ENCODE data around the gene PDILT.

Gene PDILT

GRCh38 chr16:20393801-20394577 is 10.5 kb downstream of the PDILT start:
- Histone ChIP-seq H3K9me3 (ENCODE audit: control insufficient read depth, insufficient read depth, low read depth, low read length) (no peaks in the 10 kb centered on the region), H3K4me1 (ENCODE audit: control insufficient read depth, insufficient read depth, low read length) (no peaks in the 10 kb centered on the region), H3K4me3 (ENCODE audit: low read depth, low read length) (no peak overlapping the region), H3K27ac (ENCODE audit: extremely low read depth, low read depth, low read length) (no peak overlapping the region), H3K36me3 (ENCODE audit: control insufficient read depth in 2 of 2, insufficient read depth in 1 of 2, low read length in 2 of 2) (no peaks in the 10 kb centered on the region)
- no peak for TF ChIP-seq ZNF248 (tag by site-specific recombination; IDR thresholded peaks at IDR 0.05)
- ChIA-PET CTCF (interaction anchor here (0.6 to 2.6 kb wide), 3 partner anchors 9 to 317 kb away, joined by 3 to 19 read pairs (median 3); no protein-coding TSS in a partner anchor), POLR2A (no interaction called here)

DNA sequence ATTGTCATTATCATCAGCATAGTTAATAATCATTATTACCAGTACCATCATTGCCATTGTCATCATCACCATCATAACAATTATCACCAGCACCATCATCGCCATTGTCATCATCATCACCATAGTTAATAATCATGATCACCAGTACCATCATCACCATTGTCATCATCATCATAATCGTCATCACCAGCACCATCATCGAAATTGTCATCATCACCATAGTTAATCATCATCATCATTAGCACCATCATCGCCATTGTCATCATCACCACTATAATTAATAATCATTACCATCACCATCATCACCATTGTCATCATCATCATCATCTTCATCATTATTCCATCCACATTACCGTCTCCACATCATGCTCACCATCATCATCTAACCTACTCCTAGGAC is 13.5 kb downstream of the PDILT start:
- ChIA-PET POLR2A (no interaction called here), CTCF (interaction anchor here (0.6 kb wide), 1 partner anchor 300 kb away, joined by 3 read pairs; no protein-coding TSS in a partner anchor)
- Histone ChIP-seq H3K4me3 (ENCODE audit: low read depth, low read length) (no peak overlapping the region), H3K36me3 (ENCODE audit: control insufficient read depth in 2 of 2, insufficient read depth in 1 of 2, low read length in 2 of 2) (no peaks in the 10 kb centered on the region), H3K4me1 (ENCODE audit: control insufficient read depth, insufficient read depth, low read length) (no peaks in the 10 kb centered on the region), H3K9me3 (ENCODE audit: control insufficient read depth, insufficient read depth, low read depth, low read length) (no peaks in the 10 kb centered on the region), H3K27ac (ENCODE audit: extremely low read depth, low read depth, low read length) (no peak overlapping the region)
- TF ChIP-seq SETDB1 (IDR thresholded peaks at IDR 0.05; ENCODE audit: insufficient read length, low read length) (no peak), SP2 (tag by site-specific recombination; IDR thresholded peaks at IDR 0.05) (no peak), ZNF530 (tag by site-specific recombination; IDR thresholded peaks at IDR 0.05; ENCODE audit: low read depth) (no peak), ZNF610 (tag by site-specific recombination; IDR thresholded peaks at IDR 0.05; ENCODE audit: borderline replicate concordance) (no peak), OSR2 (tag by site-specific recombination; IDR thresholded peaks at IDR 0.05) (no peak), ZNF174 (tag by site-specific recombination; IDR thresholded peaks at IDR 0.05) (no peak), ZNF302 (tag by site-specific recombination; IDR thresholded peaks at IDR 0.05; ENCODE audit: low read depth) (no peak), SALL2 (tag by site-specific recombination; IDR thresholded peaks at IDR 0.05; ENCODE audit: borderline replicate concordance) (0 out of 2 replicates have a peak, but pooled peaks have one; percentile 48), ZBTB7A (tag by site-specific recombination; IDR thresholded peaks at IDR 0.05; ENCODE audit: low read depth) (no peak), ZNF548 (tag by site-specific recombination; IDR thresholded peaks at IDR 0.05) (no peak), HIC1 (tag by site-specific recombination; IDR thresholded peaks at IDR 0.05) (no peak), IKZF3 (tag by site-specific recombination; IDR thresholded peaks at IDR 0.05) (no peak), ZNF148 (tag by site-specific recombination; IDR thresholded peaks at IDR 0.05; ENCODE audit: borderline replicate concordance) (0 out of 2 replicates have a peak, but pooled peaks have one; percentile 32), ZNF473 (tag by site-specific recombination; IDR thresholded peaks at IDR 0.05) (no peak), ZNF248 (tag by site-specific recombination; IDR thresholded peaks at IDR 0.05) (no peak), ZNF140 (tag by site-specific recombination; IDR thresholded peaks at IDR 0.05) (no peak), EGR2 (tag by site-specific recombination; IDR thresholded peaks at IDR 0.05; ENCODE audit: low read depth) (no peak), ZNF513 (tag by site-specific recombination; IDR thresholded peaks at IDR 0.05) (peak; percentile 75), ZNF707 (tag by site-specific recombination; IDR thresholded peaks at IDR 0.05) (no peak), GFI1B (tag by site-specific recombination; IDR thresholded peaks at IDR 0.05) (no peak)
- TF ChIP-seq, protein P1, sequence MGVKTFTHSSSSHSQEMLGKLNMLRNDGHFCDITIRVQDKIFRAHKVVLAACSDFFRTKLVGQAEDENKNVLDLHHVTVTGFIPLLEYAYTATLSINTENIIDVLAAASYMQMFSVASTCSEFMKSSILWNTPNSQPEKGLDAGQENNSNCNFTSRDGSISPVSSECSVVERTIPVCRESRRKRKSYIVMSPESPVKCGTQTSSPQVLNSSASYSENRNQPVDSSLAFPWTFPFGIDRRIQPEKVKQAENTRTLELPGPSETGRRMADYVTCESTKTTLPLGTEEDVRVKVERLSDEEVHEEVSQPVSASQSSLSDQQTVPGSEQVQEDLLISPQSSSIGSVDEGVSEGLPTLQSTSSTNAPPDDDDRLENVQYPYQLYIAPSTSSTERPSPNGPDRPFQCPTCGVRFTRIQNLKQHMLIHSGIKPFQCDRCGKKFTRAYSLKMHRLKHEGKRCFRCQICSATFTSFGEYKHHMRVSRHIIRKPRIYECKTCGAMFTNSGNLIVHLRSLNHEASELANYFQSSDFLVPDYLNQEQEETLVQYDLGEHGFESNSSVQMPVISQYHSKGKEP (tag by site-specific recombination; IDR thresholded peaks at IDR 0.05), result no peak
- TF ChIP-seq, protein P2, sequence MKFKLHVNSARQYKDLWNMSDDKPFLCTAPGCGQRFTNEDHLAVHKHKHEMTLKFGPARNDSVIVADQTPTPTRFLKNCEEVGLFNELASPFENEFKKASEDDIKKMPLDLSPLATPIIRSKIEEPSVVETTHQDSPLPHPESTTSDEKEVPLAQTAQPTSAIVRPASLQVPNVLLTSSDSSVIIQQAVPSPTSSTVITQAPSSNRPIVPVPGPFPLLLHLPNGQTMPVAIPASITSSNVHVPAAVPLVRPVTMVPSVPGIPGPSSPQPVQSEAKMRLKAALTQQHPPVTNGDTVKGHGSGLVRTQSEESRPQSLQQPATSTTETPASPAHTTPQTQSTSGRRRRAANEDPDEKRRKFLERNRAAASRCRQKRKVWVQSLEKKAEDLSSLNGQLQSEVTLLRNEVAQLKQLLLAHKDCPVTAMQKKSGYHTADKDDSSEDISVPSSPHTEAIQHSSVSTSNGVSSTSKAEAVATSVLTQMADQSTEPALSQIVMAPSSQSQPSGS (tag by site-specific recombination; IDR thresholded peaks at IDR 0.05; ENCODE audit: low read depth), result no peak

Data from HEK293 (cell line).